ENCODE results near the gene HRAS.

- TF ChIP-seq POLR2AphosphoS5 (IDR thresholded peaks at IDR 0.05; ENCODE audit: insufficient read depth in 1 of 2, low read depth in 1 of 2) (no peak), CTCF (IDR thresholded peaks at IDR 0.05) (no peak)
Measured at GRCh38 chr11:501001-501682, 34.2 kb downstream of the HRAS start.
